ENCODE measurements around the gene KLRG1. TPM values are rescaled to one million over a fixed set of nuclear protein-coding genes. Genes with fewer than 3 reads are reported as not detected.

KLRG1 gene
- total and polyA plus RNA-seq, 7 experiments from 2014 or later, result 2.8 to 43.8 (median 18.0) TPM

DNA sequence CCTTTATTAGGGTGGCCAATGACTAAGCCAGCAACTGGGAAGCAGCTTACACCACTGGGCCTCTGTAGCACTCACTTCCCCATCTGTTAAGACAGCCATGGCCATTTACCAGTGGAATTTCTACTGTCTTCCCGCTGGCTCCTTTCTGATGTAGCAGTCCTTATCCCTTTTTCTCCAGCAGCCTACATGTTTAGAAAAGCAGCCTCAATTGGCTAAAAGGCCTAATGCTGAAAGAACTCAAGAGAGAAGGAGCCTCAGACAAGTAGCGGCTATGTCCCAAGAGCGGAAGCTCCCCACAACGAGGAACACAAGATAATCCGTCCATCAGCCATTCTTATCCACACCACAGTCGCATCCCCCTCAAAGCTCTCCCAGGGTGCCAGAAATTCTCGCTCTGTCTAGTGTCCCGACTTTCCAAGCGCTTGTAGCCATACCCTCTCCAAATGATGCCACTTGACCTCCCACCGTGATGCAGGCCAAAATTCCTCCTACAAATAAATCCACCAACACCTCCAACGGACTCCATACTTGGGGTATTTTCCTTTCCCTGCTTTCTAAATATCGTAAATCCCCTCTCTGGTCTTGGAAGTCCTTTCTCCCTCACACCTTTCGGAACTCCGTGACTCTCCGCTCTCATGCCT, 40.5 kb upstream of the KLRG1 start:
- no peaks in the 10 kb centered on the region for H3K9me3 ChIP-seq (ENCODE audit: control insufficient read depth in 2 of 3, low read length in 3 of 3)
- H3K27ac ChIP-seq (ENCODE audit: low read depth, low read length), result peak overlapping the region; percentile 92
- Mint-ChIP-seq H3K27ac (peak overlapping the region; percentile 89 to 99 (median 96)), H3K4me1 (peaks cover 44 to 66% (median 63%) of the 10 kb centered on the region in 7 donors), H3K27me3 (no peaks in the 10 kb centered on the region), H3K36me3 (peaks cover 0 to 25% (median 11%) of the 10 kb centered on the region in 5 donors), H3K9me3 (peaks cover 0 to 7% (median 5%) of the 10 kb centered on the region in 11 donors), H3K4me3 (peak overlapping the region; percentile 83 to 99 (median 95))
- H3K36me3 ChIP-seq (ENCODE audit: control insufficient read depth in 2 of 3, insufficient read depth in 3 of 3, low read length in 3 of 3), result peaks cover 6 to 32% (median 7%) of the 10 kb centered on the region in 3 experiments
- DNase-seq, result peak in 2 of 9 donors; percentile 5 to 9
- intact Hi-C loops (cut with micrococcal nuclease), result loop anchor here (1.0 to 2.0 kb wide), 6 partner anchors 22 to 334 kb away; partner anchors contain the start of genes RIMKLB (in 2 of the 2) and PHC1 (in 1 of the 2)
- H3K4me3 ChIP-seq (ENCODE audit: low read length), result peak overlapping the region; percentile 93
- ChIA-PET POLR2A (interaction anchor here (1.0 to 8.9 kb wide), 15 partner anchors 10 to 251 kb away, joined by 3 to 148 read pairs (median 5); partner anchors contain the start of genes PHC1 and RIMKLB), CTCF (interaction anchor here (0.6 to 15.2 kb wide), 8 partner anchors 59 to 404 kb away, joined by 3 to 287 read pairs (median 4); no protein-coding TSS in a partner anchor)
- ATAC-seq, result no peak
- peaks cover 34 to 39% of the 10 kb centered on the region in 2 donors for H3K4me1 ChIP-seq (ENCODE audit: control insufficient read depth in 2 of 2, insufficient read depth in 2 of 2, low read length in 2 of 2)
- H3K27me3 ChIP-seq (ENCODE audit: control insufficient read depth in 2 of 2, insufficient read depth in 2 of 2, low read length in 2 of 2), result no peaks in the 10 kb centered on the region

DNA sequence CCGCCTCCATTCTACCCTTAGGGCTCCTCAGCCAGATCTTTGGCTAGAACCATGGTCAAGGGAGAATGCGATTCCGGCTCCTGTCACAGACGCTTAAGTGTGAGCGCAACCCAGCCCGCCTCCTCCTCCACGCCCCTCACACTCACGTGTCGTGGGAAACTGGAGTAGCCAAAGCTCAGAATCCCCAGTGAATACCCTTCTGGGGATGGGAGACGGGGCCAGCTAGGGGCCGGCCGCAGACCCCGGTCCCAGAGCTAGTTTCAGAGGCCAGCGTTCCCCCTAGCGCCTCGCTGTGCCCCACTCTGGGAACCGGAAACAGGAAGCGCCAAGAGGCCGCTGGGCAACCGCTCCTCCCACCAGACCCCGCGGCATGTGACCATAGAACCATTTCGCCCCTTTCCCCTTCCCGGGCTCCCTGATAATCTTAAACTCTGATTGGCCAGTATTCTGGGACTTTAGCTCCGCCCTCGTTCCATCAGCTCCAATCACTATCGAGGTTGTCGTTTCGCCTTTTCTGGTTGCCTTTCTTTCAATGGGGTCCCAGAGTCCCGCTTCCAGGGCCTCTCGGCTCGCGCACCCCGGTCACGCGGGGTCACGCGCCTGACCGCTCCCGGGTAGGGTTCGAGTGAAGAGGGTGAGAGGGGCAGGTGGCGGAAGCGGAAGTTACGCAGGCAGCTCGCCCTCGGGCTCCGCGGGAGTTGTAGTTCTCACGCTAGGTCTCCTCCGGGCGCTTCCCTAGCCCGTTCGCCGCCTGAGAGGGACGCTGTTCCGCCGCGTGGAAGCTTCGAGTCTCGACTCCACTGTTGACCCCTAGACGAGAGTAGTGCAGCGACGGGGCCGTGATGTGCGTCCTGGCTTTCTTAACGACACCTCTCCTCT, 39.8 kb upstream of the KLRG1 start, which contains the start of gene M6PR:
M6PR (minus strand) TSS at position 304 of the 879 bp plus-strand sequence. CDS start 3,241 bp downstream, outside the sequence.
- Mint-ChIP-seq H3K4me1 (peaks cover 47 to 73% (median 70%) of the 10 kb centered on the region in 7 donors), H3K36me3 (peaks cover 0 to 31% (median 11%) of the 10 kb centered on the region in 5 donors), H3K27ac (peak within 1 kb of the TSS; percentile 89 to 99 (median 96)), H3K27me3 (no peaks in the 10 kb centered on the region), H3K4me3 (peak within 1 kb of the TSS; percentile 83 to 99 (median 95)), H3K9me3 (peaks cover 0 to 7% (median 5%) of the 10 kb centered on the region in 11 donors)
- Histone ChIP-seq H3K27ac (ENCODE audit: low read depth, low read length) (peak within 1 kb of the TSS; percentile 92), H3K4me3 (ENCODE audit: low read length) (peak within 1 kb of the TSS; percentile 93), H3K9me3 (ENCODE audit: control insufficient read depth in 2 of 3, low read length in 3 of 3) (no peaks in the 10 kb centered on the region), H3K27me3 (ENCODE audit: control insufficient read depth in 2 of 2, insufficient read depth in 2 of 2, low read length in 2 of 2) (no peaks in the 10 kb centered on the region), H3K4me1 (ENCODE audit: control insufficient read depth in 2 of 2, insufficient read depth in 2 of 2, low read length in 2 of 2) (peaks cover 41 to 46% of the 10 kb centered on the region in 2 donors), H3K36me3 (ENCODE audit: control insufficient read depth in 2 of 3, insufficient read depth in 3 of 3, low read length in 3 of 3) (peaks cover 3 to 25% (median 4%) of the 10 kb centered on the region in 3 experiments)
- DNase-seq, result peak; percentile 76 to 91 (median 89)
- CTCF ChIA-PET, result interaction anchor here (0.5 to 15.2 kb wide), 13 partner anchors 9 to 738 kb away, joined by 3 to 287 read pairs (median 5); partner anchors contain the start of gene KLRG1
- intact Hi-C loops (cut with micrococcal nuclease), result loop anchor here (1.0 to 5.0 kb wide), 17 partner anchors 23 to 998 kb away; partner anchors contain the start of genes RIMKLB (in 2 of the 2), KLRG1 (in 1 of the 2) and PHC1 (in 1 of the 2)
- ATAC-seq, result peak; percentile 80
- POLR2A ChIA-PET, result interaction anchor here (0.6 to 8.9 kb wide), 20 partner anchors 11 to 800 kb away, joined by 3 to 148 read pairs (median 4); partner anchors contain the start of genes PHC1 and RIMKLB

DNA sequence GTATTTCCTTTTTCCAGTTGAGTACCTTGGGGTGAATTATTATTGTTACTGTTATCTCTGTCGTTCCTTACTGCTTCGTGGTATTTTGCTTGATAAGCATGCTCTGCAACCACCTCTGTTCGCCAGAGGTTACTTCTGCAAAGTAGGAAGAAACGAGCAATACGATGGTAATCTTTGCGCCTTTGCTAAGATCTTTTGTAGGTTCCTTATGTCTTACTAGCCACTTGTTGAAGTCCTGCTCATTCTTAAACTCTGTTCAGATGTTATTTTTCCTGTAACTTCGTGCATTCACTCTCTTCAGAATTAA, 39.2 kb upstream of the KLRG1 start:
- H3K4me3 ChIP-seq (ENCODE audit: low read length), result peak overlapping the region; percentile 93
- ATAC-seq (peak; percentile 28), DNase-seq (no peak)
- ChIA-PET CTCF (interaction anchor here (0.8 to 15.2 kb wide), 12 partner anchors 10 to 405 kb away, joined by 3 to 287 read pairs (median 6); partner anchors contain the start of gene KLRG1), POLR2A (interaction anchor here (0.7 to 8.9 kb wide), 18 partner anchors 9 to 800 kb away, joined by 3 to 148 read pairs (median 4); partner anchors contain the start of genes PHC1 and RIMKLB)
- H3K27me3 Mint-ChIP-seq, result no peaks in the 10 kb centered on the region
- peaks cover 3 to 19% (median 3%) of the 10 kb centered on the region in 3 experiments for H3K36me3 ChIP-seq (ENCODE audit: control insufficient read depth in 2 of 3, insufficient read depth in 3 of 3, low read length in 3 of 3)
- no peaks in the 10 kb centered on the region for H3K9me3 ChIP-seq (ENCODE audit: control insufficient read depth in 2 of 3, low read length in 3 of 3)
- intact Hi-C loops (cut with micrococcal nuclease), result loop anchor here (1.0 to 5.0 kb wide), 11 partner anchors 37 to 997 kb away; partner anchors contain the start of gene KLRG1 (in 1 of the 2)
- peaks cover 0 to 7% (median 5%) of the 10 kb centered on the region in 11 donors for H3K9me3 Mint-ChIP-seq
- peak overlapping the region; percentile 83 to 99 (median 95) for H3K4me3 Mint-ChIP-seq
- H3K36me3 Mint-ChIP-seq, result peaks cover 0 to 28% (median 11%) of the 10 kb centered on the region in 5 donors
- peaks cover 47 to 52% of the 10 kb centered on the region in 2 donors for H3K4me1 ChIP-seq (ENCODE audit: control insufficient read depth in 2 of 2, insufficient read depth in 2 of 2, low read length in 2 of 2)
- H3K27me3 ChIP-seq (ENCODE audit: control insufficient read depth in 2 of 2, insufficient read depth in 2 of 2, low read length in 2 of 2), result no peaks in the 10 kb centered on the region
- peaks cover 46 to 78% (median 70%) of the 10 kb centered on the region in 7 donors for H3K4me1 Mint-ChIP-seq
- H3K27ac Mint-ChIP-seq, result peak overlapping the region; percentile 89 to 99 (median 96)
- peak overlapping the region; percentile 92 for H3K27ac ChIP-seq (ENCODE audit: low read depth, low read length)

DNA sequence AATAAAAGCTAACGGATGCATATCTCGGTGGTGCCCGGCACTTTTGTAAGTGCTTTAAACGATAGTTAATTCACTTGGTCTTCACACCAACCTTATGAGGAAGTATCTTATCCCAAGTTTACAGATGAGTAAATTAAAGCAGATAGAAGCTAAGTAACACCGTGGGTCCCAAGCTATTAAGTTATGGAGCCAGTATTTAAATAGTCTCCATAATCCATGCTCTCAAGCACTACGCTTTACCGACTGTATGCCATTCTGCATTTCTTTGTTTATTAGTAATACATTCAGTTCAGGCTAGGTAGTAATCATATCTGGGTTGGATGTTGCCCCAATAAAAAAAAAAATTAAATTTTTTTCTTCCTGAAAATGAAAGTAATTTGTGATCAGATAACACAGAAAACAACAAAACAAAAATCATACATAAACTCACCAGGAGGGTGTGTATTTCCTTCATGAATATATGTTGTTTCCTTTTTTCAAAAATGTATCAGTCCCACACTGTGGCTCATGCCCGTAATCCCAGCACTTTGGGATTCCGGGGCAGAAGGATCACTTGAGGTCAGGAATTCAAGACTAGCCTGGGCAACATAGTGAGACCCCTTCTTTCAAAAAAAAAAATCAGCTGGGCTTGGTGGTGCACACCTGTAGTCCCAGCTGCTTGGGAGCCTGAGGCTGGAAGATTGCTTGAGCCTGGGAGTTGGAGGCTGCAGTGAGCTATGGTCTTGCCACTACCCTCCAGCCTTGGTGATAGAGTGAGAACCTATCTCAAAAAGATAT, 38.5 kb upstream of the KLRG1 start:
- Histone ChIP-seq H3K36me3 (ENCODE audit: control insufficient read depth in 2 of 3, insufficient read depth in 3 of 3, low read length in 3 of 3) (peaks cover 0 to 12% (median 0%) of the 10 kb centered on the region in 3 experiments), H3K4me3 (ENCODE audit: low read length) (peak overlapping the region; percentile 93), H3K27ac (ENCODE audit: low read depth, low read length) (peak overlapping the region; percentile 92), H3K4me1 (ENCODE audit: control insufficient read depth in 2 of 2, insufficient read depth in 2 of 2, low read length in 2 of 2) (peaks cover 54 to 59% of the 10 kb centered on the region in 2 donors), H3K27me3 (ENCODE audit: control insufficient read depth in 2 of 2, insufficient read depth in 2 of 2, low read length in 2 of 2) (no peaks in the 10 kb centered on the region), H3K9me3 (ENCODE audit: control insufficient read depth in 2 of 3, low read length in 3 of 3) (peaks cover 0 to 2% (median 0%) of the 10 kb centered on the region in 3 experiments)
- peaks cover 45 to 84% (median 66%) of the 10 kb centered on the region in 7 donors for H3K4me1 Mint-ChIP-seq
- peak overlapping the region; percentile 83 to 99 (median 95) for H3K4me3 Mint-ChIP-seq
- intact Hi-C loops (cut with micrococcal nuclease), result loop anchor here (1.0 to 5.0 kb wide), 13 partner anchors 9 to 996 kb away; partner anchors contain the start of gene KLRG1 (in 1 of the 2)
- H3K36me3 Mint-ChIP-seq, result peaks cover 0 to 25% (median 11%) of the 10 kb centered on the region in 5 donors
- ChIA-PET POLR2A (interaction anchor here (0.6 to 8.9 kb wide), 17 partner anchors 8 to 1243 kb away, joined by 3 to 148 read pairs (median 5); partner anchors contain the start of gene RIMKLB), CTCF (interaction anchor here (0.6 to 15.2 kb wide), 16 partner anchors 9 to 99 kb away, joined by 3 to 287 read pairs (median 4); partner anchors contain the start of gene KLRG1)
- peaks cover 0 to 7% (median 5%) of the 10 kb centered on the region in 11 donors for H3K9me3 Mint-ChIP-seq
- ATAC-seq, result peak; percentile 14
- peak overlapping the region; percentile 89 to 99 (median 96) for H3K27ac Mint-ChIP-seq
- DNase-seq, result peak in 7 of 9 donors; percentile 15 to 69 (median 48)
- H3K27me3 Mint-ChIP-seq, result no peaks in the 10 kb centered on the region

DNA sequence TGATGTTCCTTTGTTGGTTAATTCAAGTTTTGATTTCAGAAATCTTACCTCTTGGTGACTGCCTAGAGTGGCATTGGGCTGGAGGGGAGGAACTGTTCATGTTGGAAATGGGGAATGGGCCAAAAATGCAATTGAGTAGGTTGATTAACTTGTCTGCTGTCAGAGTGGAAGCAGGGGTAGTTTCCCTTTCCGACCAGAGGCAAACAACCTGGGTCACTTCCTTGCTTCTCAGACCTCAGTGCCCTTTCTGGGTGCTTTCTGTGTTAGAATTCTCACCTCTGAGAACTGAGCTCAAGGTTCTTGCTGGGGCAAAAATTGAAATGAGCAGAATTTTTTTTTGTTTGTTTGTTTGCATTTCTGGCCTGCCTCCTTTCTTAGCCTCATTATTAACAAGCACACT, 37.6 kb upstream of the KLRG1 start:
- peak overlapping the region; percentile 83 to 99 (median 95) for H3K4me3 Mint-ChIP-seq
- H3K4me1 ChIP-seq (ENCODE audit: control insufficient read depth in 2 of 2, insufficient read depth in 2 of 2, low read length in 2 of 2), result peaks cover 61 to 67% of the 10 kb centered on the region in 2 donors
- no peaks in the 10 kb centered on the region for H3K27me3 ChIP-seq (ENCODE audit: control insufficient read depth in 2 of 2, insufficient read depth in 2 of 2, low read length in 2 of 2)
- peaks cover 45 to 84% (median 59%) of the 10 kb centered on the region in 7 donors for H3K4me1 Mint-ChIP-seq
- H3K27ac ChIP-seq (ENCODE audit: low read depth, low read length), result peak overlapping the region; percentile 92
- ChIA-PET POLR2A (interaction anchor here (0.7 to 8.9 kb wide), 11 partner anchors 9 to 912 kb away, joined by 3 to 148 read pairs (median 5); no protein-coding TSS in a partner anchor), CTCF (interaction anchor here (0.8 to 15.2 kb wide), 11 partner anchors 8 to 98 kb away, joined by 3 to 287 read pairs (median 4); no protein-coding TSS in a partner anchor)
- H3K9me3 Mint-ChIP-seq, result peaks cover 0 to 7% (median 5%) of the 10 kb centered on the region in 11 donors
- no peaks in the 10 kb centered on the region for H3K27me3 Mint-ChIP-seq
- H3K4me3 ChIP-seq (ENCODE audit: low read length), result peak overlapping the region; percentile 93
- H3K9me3 ChIP-seq (ENCODE audit: control insufficient read depth in 2 of 3, low read length in 3 of 3), result peaks cover 0 to 4% (median 0%) of the 10 kb centered on the region in 3 experiments
- DNase-seq (peak in 3 of 9 donors; percentile 9 to 29 (median 12)), ATAC-seq (no peak)
- H3K27ac Mint-ChIP-seq, result peak overlapping the region; percentile 82 to 99 (median 96)
- intact Hi-C loops (cut with micrococcal nuclease), result loop anchor here (1.0 to 5.0 kb wide), 7 partner anchors 9 to 996 kb away; partner anchors contain the start of gene KLRG1 (in 1 of the 2)
- peaks cover 0 to 9% (median 0%) of the 10 kb centered on the region in 3 experiments for H3K36me3 ChIP-seq (ENCODE audit: control insufficient read depth in 2 of 3, insufficient read depth in 3 of 3, low read length in 3 of 3)
- peaks cover 0 to 22% (median 7%) of the 10 kb centered on the region in 5 donors for H3K36me3 Mint-ChIP-seq

Data from naive thymus-derived CD4-positive, alpha-beta T cell (primary cell).